Keratinocyte (primary cell): ENCODE data around the gene YPEL4. TPM values are rescaled to one million over a fixed set of nuclear protein-coding genes. Genes with fewer than 3 reads are reported as not detected.

Source experiments
- DNase-seq: peaks from one replicate; pipeline ENCODE4 v3.0.0-alpha.2; 2011; ENCODE audit warnings: low read depth, missing footprints, low spot score
- FAIRE-seq: peaks from 2 replicates; lab custom pipeline; 2011; peaks lifted over from hg19 to GRCh38; lab: Jason Lieb, UNC
- H2AFZ ChIP-seq: 2 replicates; pipeline ENCODE4 v1.6.0; 2012; ENCODE audit warnings: low read length, control low read depth, inconsistent platforms; ENCODE audit not compliant: control insufficient read depth
- H3K27ac ChIP-seq: 2 replicates; pipeline ENCODE4 v1.5.1; 2011; ENCODE audit warnings: low read length; ENCODE audit not compliant: control insufficient read depth, insufficient read depth
- H3K27me3 ChIP-seq: 3 replicates; pipeline ENCODE4 v1.6.0; 2011; ENCODE audit warnings: low read length; ENCODE audit not compliant: control insufficient read depth, insufficient read depth; ENCODE audit errors: extremely low read depth
- H3K36me3 ChIP-seq, 2 experiments: 2 replicates in 1 of 2; 3 replicates in 1 of 2; pipeline ENCODE4 v1.5.1; 2011; ENCODE audit warnings: low read length in 2 of 2, mild to moderate bottlenecking in 1 of 2; ENCODE audit not compliant: control insufficient read depth in 2 of 2, insufficient read depth in 2 of 2; ENCODE audit errors: extremely low read depth in 1 of 2
- H3K4me1 ChIP-seq: 3 replicates; pipeline ENCODE4 v1.5.1; 2011; ENCODE audit warnings: low read length; ENCODE audit not compliant: control insufficient read depth, insufficient read depth; ENCODE audit errors: extremely low read depth
- H3K4me2 ChIP-seq: 3 replicates; pipeline ENCODE4 v1.6.0; 2011; ENCODE audit warnings: low read depth, low read length; ENCODE audit not compliant: control insufficient read depth, insufficient read depth; ENCODE audit errors: extremely low read depth
- H3K4me3 ChIP-seq, 3 experiments: fragments of 200-600 bp in 1 of 3; sonication (generic) in 1 of 3; 2 replicates in 2 of 3; 3 replicates in 1 of 3; pipeline ENCODE4 v1.5.1; 2011 to 2016; ENCODE audit warnings: low read length in 3 of 3, mild to moderate bottlenecking in 3 of 3, control low read depth in 2 of 3, inconsistent platforms in 1 of 3, low read depth in 1 of 3, mixed read lengths in 1 of 3, mixed run types in 1 of 3, moderate library complexity in 1 of 3; ENCODE audit not compliant: control insufficient read depth in 2 of 3, insufficient read depth in 2 of 3; ENCODE audit errors: extremely low read depth in 1 of 3
- H3K79me2 ChIP-seq: 2 replicates; pipeline ENCODE4 v1.6.0; 2012; ENCODE audit warnings: low read length; ENCODE audit not compliant: control insufficient read depth, insufficient read depth
- H3K9ac ChIP-seq: 3 replicates; pipeline ENCODE4 v1.6.0; 2011; ENCODE audit warnings: low read length; ENCODE audit not compliant: control insufficient read depth, insufficient read depth; ENCODE audit errors: extremely low read depth
- H3K9me1 ChIP-seq: 3 replicates; pipeline ENCODE4 v1.6.0; 2011; ENCODE audit warnings: low read length; ENCODE audit not compliant: control insufficient read depth, insufficient read depth; ENCODE audit errors: extremely low read depth
- H3K9me3 ChIP-seq: 2 replicates; pipeline ENCODE4 v1.5.1; 2012; ENCODE audit warnings: low read depth, low read length; ENCODE audit not compliant: control insufficient read depth
- H4K20me1 ChIP-seq: 3 replicates; pipeline ENCODE4 v1.6.0; 2011; ENCODE audit warnings: low read length; ENCODE audit not compliant: control insufficient read depth, insufficient read depth; ENCODE audit errors: extremely low read depth
- EZH2 ChIP-seq: IDR thresholded peaks from one replicate; pipeline ENCODE4 v1.6.1; 2012; ENCODE audit warnings: inconsistent platforms, mild to moderate bottlenecking, low read length, moderate library complexity
- dilution Hi-C: fragments of 300-500 bp; cut with MboI; formaldehyde crosslinking; loops from one replicate; pipeline ENCODE4 v1.7.0; 2020; ENCODE audit warnings: low sequenced_read_pairs; ENCODE audit not compliant: extremely low pct_ligation_motif_present
- polyA plus RNA-seq, 5 experiments: library from polyadenylated mRNA; depleted of rRNA in 3 of 5; stranded (reverse) in 3 of 5; stranded (forward) in 1 of 5; unstranded in 1 of 5; fragments of >200 nt; gene quantifications; 1 replicate in 1 of 5; 2 replicates in 3 of 5; 3 replicates in 1 of 5; pipeline versions ENCODE4 v1.2.1 to v1.2.3, GENCODE V29; 2011 to 2012; ENCODE audit warnings: missing spikeins in 2 of 5, low read depth in 1 of 5, low replicate concordance in 1 of 5
- TF ChIP-seq, protein P1 (sequence below), 3 experiments: IDR thresholded peaks in 1 of 3; conservative IDR thresholded peaks in 1 of 3; optimal IDR thresholded peaks in 1 of 3; 2 replicates in 2 of 3; 3 replicates in 1 of 3; pipeline versions ENCODE3 to v1.5.1; 2011; ENCODE audit warnings: low read length in 3 of 3, mild to moderate bottlenecking in 3 of 3, moderate library complexity in 2 of 3, control low read depth in 1 of 3, inconsistent platforms in 1 of 3; ENCODE audit not compliant: insufficient read depth in 2 of 3; ENCODE audit errors: extremely low read depth in 1 of 3

Gene YPEL4
- polyA plus RNA-seq, 1 donor (not counting 4 experiments of a cell fraction or from before 2014, with no cell fraction given): not detected

DNA sequence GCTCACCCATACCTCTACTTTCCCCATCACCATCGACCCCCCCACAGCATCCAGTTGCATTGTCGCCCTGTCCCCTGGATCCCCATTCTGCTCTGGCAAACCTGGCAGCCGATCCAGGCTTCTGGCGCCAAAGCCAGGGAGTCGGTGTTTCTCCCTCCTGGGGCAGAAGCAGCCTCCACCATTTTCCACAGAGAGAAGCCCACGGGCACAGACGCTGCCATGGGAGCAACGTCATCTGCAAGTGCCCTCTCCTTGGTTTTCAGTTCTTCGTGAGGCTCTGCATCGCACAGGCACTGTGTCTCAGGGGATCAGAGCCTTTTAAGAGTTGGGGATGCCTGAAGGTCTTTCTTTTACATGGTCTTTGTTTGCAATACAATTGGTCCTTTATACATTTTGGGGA, 2.3 kb downstream of the YPEL4 start:
- Histone ChIP-seq H3K9me1 (no peaks in the 10 kb centered on the region), H2AFZ (no peak overlapping the region), H3K9me3 (no peaks in the 10 kb centered on the region), H3K4me1 (peaks cover 41% of the 10 kb centered on the region), H3K36me3 (no peaks in the 10 kb centered on the region), H3K27ac (no peak overlapping the region), H3K4me2 (peak overlapping the region; percentile 27), H3K9ac (no peak overlapping the region), H4K20me1 (peaks cover 8% of the 10 kb centered on the region), H3K79me2 (no peaks in the 10 kb centered on the region), H3K4me3 (no peak overlapping the region), H3K27me3 (peaks cover 32% of the 10 kb centered on the region)
- DNase-seq (no peak), FAIRE-seq (no peak)
- TF ChIP-seq, protein P1, sequence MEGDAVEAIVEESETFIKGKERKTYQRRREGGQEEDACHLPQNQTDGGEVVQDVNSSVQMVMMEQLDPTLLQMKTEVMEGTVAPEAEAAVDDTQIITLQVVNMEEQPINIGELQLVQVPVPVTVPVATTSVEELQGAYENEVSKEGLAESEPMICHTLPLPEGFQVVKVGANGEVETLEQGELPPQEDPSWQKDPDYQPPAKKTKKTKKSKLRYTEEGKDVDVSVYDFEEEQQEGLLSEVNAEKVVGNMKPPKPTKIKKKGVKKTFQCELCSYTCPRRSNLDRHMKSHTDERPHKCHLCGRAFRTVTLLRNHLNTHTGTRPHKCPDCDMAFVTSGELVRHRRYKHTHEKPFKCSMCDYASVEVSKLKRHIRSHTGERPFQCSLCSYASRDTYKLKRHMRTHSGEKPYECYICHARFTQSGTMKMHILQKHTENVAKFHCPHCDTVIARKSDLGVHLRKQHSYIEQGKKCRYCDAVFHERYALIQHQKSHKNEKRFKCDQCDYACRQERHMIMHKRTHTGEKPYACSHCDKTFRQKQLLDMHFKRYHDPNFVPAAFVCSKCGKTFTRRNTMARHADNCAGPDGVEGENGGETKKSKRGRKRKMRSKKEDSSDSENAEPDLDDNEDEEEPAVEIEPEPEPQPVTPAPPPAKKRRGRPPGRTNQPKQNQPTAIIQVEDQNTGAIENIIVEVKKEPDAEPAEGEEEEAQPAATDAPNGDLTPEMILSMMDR (optimal IDR thresholded peaks at IDR 0.05 in 1 of 3, IDR thresholded peaks at IDR 0.05 in 1 of 3, conservative IDR thresholded peaks at IDR 0.05 in 1 of 3; ENCODE audit: extremely low read depth in 1 of 3, insufficient read depth in 2 of 3, low read length in 3 of 3): no peak
- no peak for TF ChIP-seq EZH2
- dilution Hi-C loops: no loop called here

DNA sequence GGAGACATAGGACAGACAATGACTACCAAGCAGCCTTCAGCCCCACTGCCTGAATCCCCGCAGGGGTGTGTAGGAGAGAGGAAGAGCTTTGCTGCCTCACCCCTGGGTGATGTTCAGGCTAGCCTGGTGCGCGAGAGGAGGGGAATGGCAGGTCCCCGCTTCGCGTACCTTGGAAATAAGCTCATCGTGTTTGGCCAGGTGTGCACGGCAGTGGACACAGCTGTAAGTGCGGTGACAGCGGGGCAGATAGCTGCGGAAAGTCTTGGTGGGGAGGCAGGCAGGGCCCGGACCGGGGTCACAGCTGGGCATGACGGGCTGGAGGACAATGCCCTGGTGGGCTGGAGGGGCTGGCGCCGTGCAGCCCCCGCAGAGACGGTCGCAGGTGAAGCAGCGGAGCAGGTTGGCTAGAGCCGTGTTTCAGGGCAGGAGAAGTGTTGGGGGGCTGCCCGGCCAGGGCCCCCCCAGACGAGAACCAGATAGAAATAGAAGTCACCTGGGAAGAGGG, 2.9 kb downstream of the YPEL4 start:
- peaks cover under 1% of the 10 kb centered on the region for H3K79me2 ChIP-seq
- DNase-seq: no peak
- no peak overlapping the region for H3K4me3 ChIP-seq
- dilution Hi-C loops: no loop called here
- H3K9ac ChIP-seq: no peak overlapping the region
- no peaks in the 10 kb centered on the region for H3K9me1 ChIP-seq
- no peak for FAIRE-seq
- peaks cover 41% of the 10 kb centered on the region for H3K4me1 ChIP-seq
- H3K4me2 ChIP-seq: peak overlapping the region; percentile 27
- H3K36me3 ChIP-seq: peaks cover 0 to under 1% of the 10 kb centered on the region in 2 experiments
- H3K27ac ChIP-seq: no peak overlapping the region
- H3K27me3 ChIP-seq: peaks cover 32% of the 10 kb centered on the region
- TF ChIP-seq, protein P1 (optimal IDR thresholded peaks at IDR 0.05 in 1 of 3, IDR thresholded peaks at IDR 0.05 in 1 of 3, conservative IDR thresholded peaks at IDR 0.05 in 1 of 3; ENCODE audit: extremely low read depth in 1 of 3, insufficient read depth in 2 of 3, low read length in 3 of 3): no peak
- peak; percentile 35 for TF ChIP-seq EZH2
- no peaks in the 10 kb centered on the region for H3K9me3 ChIP-seq
- H2AFZ ChIP-seq: no peak overlapping the region
- peaks cover 10% of the 10 kb centered on the region for H4K20me1 ChIP-seq
